PC-9 (cell line): ENCODE measurements around the gene TOMM34. TPM values are rescaled to one million over a fixed set of nuclear protein-coding genes. Genes with fewer than 3 reads are reported as not detected.

ENCODE experiments used
- BruUV-seq: library from RNA; stranded (reverse); fragments of 400-500 nt; replicated peaks from 2 replicates; lab custom pipeline; 2021; lab: Mats Ljungman, UMichigan
- CTCF ChIA-PET: fragments of 300-600 bp; sonication (Branson Sonifier 250); formaldehyde crosslinking; loops from one replicate; lab custom pipeline; 2022; ENCODE audit warnings: antibody characterized with exemption; lab: Charles Lee
- POLR2A ChIA-PET: fragments of 300-600 bp; sonication (Branson Sonifier 250); formaldehyde crosslinking; loops from one replicate; lab custom pipeline; 2022; ENCODE audit warnings: antibody characterized with exemption; ENCODE audit not compliant: unreplicated experiment; lab: Charles Lee
- DNase-seq, 2 experiments: peaks; one replicate each; pipeline versions ENCODE4 v3.0.0 to v3.0.0-alpha.2; 2015 to 2022; ENCODE audit warnings: mixed read lengths in 1 of 2
- H2AFZ ChIP-seq: fragments of 200-600 bp; sonication (generic); 2 replicates; pipeline ENCODE4 v1.8.1; 2017; ENCODE audit warnings: antibody characterized with exemption
- H3F3A ChIP-seq: fragments of 200-600 bp; sonication (generic); 2 replicates; pipeline ENCODE4 v1.8.1; 2017; ENCODE audit warnings: antibody characterized with exemption, mild to moderate bottlenecking, low read depth; ENCODE audit not compliant: insufficient read depth
- H3K27ac ChIP-seq: fragments of 200-600 bp; sonication (generic); 2 replicates; pipeline ENCODE4 v1.6.1; 2016; ENCODE audit warnings: mixed run types
- H3K27me3 ChIP-seq: fragments of 200-600 bp; sonication (generic); 2 replicates; pipeline ENCODE4 v1.6.1; 2016; ENCODE audit warnings: low read depth, mixed run types; ENCODE audit not compliant: insufficient read depth
- H3K36me3 ChIP-seq: fragments of 200-600 bp; sonication (generic); 2 replicates; pipeline ENCODE4 v1.6.1; 2016; ENCODE audit warnings: low read depth, mixed run types
- H3K4me1 ChIP-seq: fragments of 200-600 bp; sonication (generic); replicated peaks from 2 replicates; pipeline ENCODE4 v1.6.1; 2016; ENCODE audit warnings: mixed run types; ENCODE audit not compliant: insufficient read depth
- H3K4me2 ChIP-seq: fragments of 200-600 bp; sonication (generic); 2 replicates; pipeline ENCODE4 v1.6.1; 2017; ENCODE audit warnings: mixed run types
- H3K4me3 ChIP-seq: fragments of 200-600 bp; sonication (generic); 2 replicates; pipeline ENCODE4 v1.6.1; 2016; ENCODE audit warnings: mixed run types
- H3K79me2 ChIP-seq: fragments of 200-600 bp; sonication (generic); 2 replicates; pipeline ENCODE4 v1.6.1; 2017; ENCODE audit warnings: low read depth, mixed run types
- H3K9me2 ChIP-seq: fragments of 200-600 bp; sonication (generic); 2 replicates; pipeline ENCODE4 v1.8.1; 2017; ENCODE audit warnings: mild to moderate bottlenecking; ENCODE audit not compliant: insufficient read depth
- H3K9me3 ChIP-seq: fragments of 200-600 bp; sonication (generic); 2 replicates; pipeline ENCODE4 v1.8.1; 2016; ENCODE audit warnings: low read depth; ENCODE audit not compliant: insufficient read depth
- H4K20me1 ChIP-seq: fragments of 200-600 bp; sonication (generic); 2 replicates; pipeline ENCODE4 v1.8.1; 2017; ENCODE audit not compliant: insufficient read depth
- CTCF ChIP-seq: fragments of 200-600 bp; sonication (generic); conservative IDR thresholded peaks from 2 replicates; pipeline ENCODE4 v1.6.1; 2017; ENCODE audit warnings: mixed run types, antibody characterized with exemption, mild to moderate bottlenecking, moderate library complexity
- EZH2 ChIP-seq: fragments of 200-600 bp; sonication (generic); IDR thresholded peaks from 2 replicates; pipeline ENCODE4 v1.8.0; 2017; ENCODE audit warnings: antibody characterized with exemption, low read depth
- intact Hi-C: fragments of 100-400 bp; cut with micrococcal nuclease; formaldehyde crosslinking; loops from one replicate; pipeline ENCODE4 v1.10.0; 2022; ENCODE audit not compliant: unreplicated experiment
- total RNA-seq: library from RNA; stranded (reverse); gene quantifications from 2 replicates; pipeline ENCODE4 v1.2.3, GENCODE V29; 2021

TOMM34 gene
- total RNA-seq, 1 experiment from 2014 or later: 71.1 TPM

- Histone ChIP-seq H3K79me2 (peaks cover 45% of the 10 kb centered on the region), H3K27me3 (no peaks in the 10 kb centered on the region), H4K20me1 (peaks cover 5% of the 10 kb centered on the region; the same call in 1 of the 2 replicates), H3K36me3 (0 out of 2 replicates have a peak, but pooled peaks cover 8% of the 10 kb centered on the region), H3K27ac (0 out of 2 replicates have a peak overlapping the region, but pooled peaks have one; percentile 64), H3K9me2 (no peaks in the 10 kb centered on the region), H3F3A (peaks cover 18% of the 10 kb centered on the region; the same call in 1 of the 2 replicates), H3K9me3 (no peaks in the 10 kb centered on the region), H2AFZ (no peak overlapping the region; the same call in 1 of the 2 replicates), H3K4me3 (peak overlapping the region; percentile 97; the same call in 1 of the 2 replicates), H3K4me1 (peaks cover 43% of the 10 kb centered on the region), H3K4me2 (peak overlapping the region; percentile 98)
- DNase-seq: no peak
- BruUV-seq: no TSS peak
- TF ChIP-seq EZH2 (no peak), CTCF (no peak)
- ChIA-PET POLR2A (no interaction called here), CTCF (no interaction called here)
- intact Hi-C loops: loop anchor here (2.0 kb wide), 1 partner anchor 50 kb away; the partner anchor contains the start of gene PABPC1L
Observed at GRCh38 chr20:44961011-44961869, 1.0 kb upstream of the TOMM34 start.

GRCh38 chr20:44959638-44960102 is 527 bp downstream of the TOMM34 start:
- CTCF ChIA-PET: interaction anchor here (0.6 to 0.7 kb wide), 2 partner anchors 212 to 267 kb away, joined by 3 read pairs; no protein-coding TSS in a partner anchor
- Histone ChIP-seq H3K4me3 (peak overlapping the region; percentile 97), H3K9me3 (no peaks in the 10 kb centered on the region), H3K27me3 (no peaks in the 10 kb centered on the region), H2AFZ (peak overlapping the region; percentile 83), H4K20me1 (peaks cover 5% of the 10 kb centered on the region; the same call in 1 of the 2 replicates), H3K27ac (peak overlapping the region; percentile 64), H3K36me3 (peaks cover 24% of the 10 kb centered on the region), H3K4me2 (peak overlapping the region; percentile 98), H3K9me2 (no peaks in the 10 kb centered on the region), H3F3A (peaks cover 12% of the 10 kb centered on the region; the same call in 1 of the 2 replicates), H3K4me1 (peaks cover 35% of the 10 kb centered on the region), H3K79me2 (peaks cover 51% of the 10 kb centered on the region)
- no peak for TF ChIP-seq CTCF
- TF ChIP-seq EZH2: no peak
- DNase-seq: peak in 1 of 2 experiments; percentile 59
- POLR2A ChIA-PET: interaction anchor here (0.6 to 1.0 kb wide), 4 partner anchors 58 to 946 kb away, joined by 3 to 6 read pairs (median 4); partner anchors contain the start of genes SLPI and YWHAB
- intact Hi-C loops: loop anchor here (2.0 kb wide), 1 partner anchor 49 kb away; the partner anchor contains the start of gene PABPC1L
- BruUV-seq: no TSS peak

- Histone ChIP-seq H3K4me1 (peaks cover 35% of the 10 kb centered on the region), H3K36me3 (peaks cover 29% of the 10 kb centered on the region), H3K9me2 (no peaks in the 10 kb centered on the region), H2AFZ (peak overlapping the region; percentile 83), H3K79me2 (peaks cover 51% of the 10 kb centered on the region), H3K27me3 (no peaks in the 10 kb centered on the region), H3K9me3 (no peaks in the 10 kb centered on the region), H4K20me1 (peaks cover 5% of the 10 kb centered on the region; the same call in 1 of the 2 replicates), H3K4me3 (peak overlapping the region; percentile 97), H3K27ac (peak overlapping the region; percentile 64), H3F3A (peaks cover 10% of the 10 kb centered on the region; the same call in 1 of the 2 replicates), H3K4me2 (peak overlapping the region; percentile 98)
- ChIA-PET CTCF (interaction anchor here (0.6 kb wide), 1 partner anchor 267 kb away, joined by 3 read pairs; no protein-coding TSS in a partner anchor), POLR2A (interaction anchor here (0.5 to 0.7 kb wide), 3 partner anchors 79 to 946 kb away, joined by 3 to 9 read pairs (median 3); no protein-coding TSS in a partner anchor)
- intact Hi-C loops: no loop called here
- BruUV-seq: no TSS peak
- peak in 1 of 2 experiments; percentile 49 for DNase-seq
- TF ChIP-seq CTCF: no peak
- no peak for TF ChIP-seq EZH2
Observed at GRCh38 chr20:44959082-44959637, 1.0 kb downstream of the TOMM34 start.
